Left kidney (tissue), 1 donor: ENCODE measurements around the gene IGSF8. TPM values are rescaled to one million over a fixed set of nuclear protein-coding genes. Genes with fewer than 3 reads are reported as not detected.

Experiments used
- polyA plus RNA-seq: library from polyadenylated mRNA; unstranded; fragments of 120-200 nt; gene quantifications from one replicate; pipeline ENCODE4 v1.2.1, GENCODE V29; 2013; ENCODE audit not compliant: insufficient read length

Gene IGSF8
- polyA plus RNA-seq, 1 donor, result 23.2 TPM

Other genes with a start within 250 kb of the IGSF8 start
- gene VSIG8, start 236.0 kb downstream of the IGSF8 start, polyA plus RNA-seq, result 0.17 TPM
- 3.8 TPM for gene CFAP45, start 198.5 kb downstream of the IGSF8 start, polyA plus RNA-seq
- 94.6 TPM for gene TAGLN2, start 173.1 kb downstream of the IGSF8 start, polyA plus RNA-seq
- 15.6 TPM for gene IGSF9, start 153.0 kb downstream of the IGSF8 start, polyA plus RNA-seq
- gene SLAMF9, start 144.4 kb downstream of the IGSF8 start, polyA plus RNA-seq, result not detected
- gene PIGM, start 66.6 kb downstream of the IGSF8 start, polyA plus RNA-seq, result 15.6 TPM
- 22.2 TPM for gene KCNJ10, start 28.5 kb downstream of the IGSF8 start, polyA plus RNA-seq
- gene KCNJ9, start 17.1 kb downstream of the IGSF8 start, polyA plus RNA-seq, result 0.12 TPM
- gene ATP1A2, start 17.1 kb upstream of the IGSF8 start, polyA plus RNA-seq, result 5.8 TPM
- gene ATP1A4, start 53.0 kb upstream of the IGSF8 start, polyA plus RNA-seq, result 0.15 TPM
- 0.43 TPM for gene CASQ1, start 92.0 kb upstream of the IGSF8 start, polyA plus RNA-seq
- 98.5 TPM for gene PEA15, start 106.8 kb upstream of the IGSF8 start, polyA plus RNA-seq
- gene DCAF8, start 163.9 kb upstream of the IGSF8 start, polyA plus RNA-seq, result 285 TPM
- gene PEX19, start 186.5 kb upstream of the IGSF8 start, polyA plus RNA-seq, result 87.4 TPM
- gene COPA, start 244.6 kb upstream of the IGSF8 start, polyA plus RNA-seq, result 177 TPM
- 161 TPM for gene NCSTN, start 244.8 kb upstream of the IGSF8 start, polyA plus RNA-seq